OCI-LY7 (cell line): Measurements from ENCODE around the gene MARCKS. TPM values are rescaled to one million over a fixed set of nuclear protein-coding genes. Genes with fewer than 3 reads are reported as not detected.
A peak's percentile ranks its signal among the peaks of the same experiment; 100 is the strongest.

ENCODE experiments used
- Bru-seq: library from RNA; stranded (reverse); fragments of 400-500 nt; gene quantifications from one replicate; lab custom pipeline; 2021; lab: Mats Ljungman, UMichigan
- BruChase-seq, 2 experiments: library from RNA; stranded (reverse); fragments of 400-500 nt; gene quantifications; one replicate each; lab custom pipeline; 2021; lab: Mats Ljungman, UMichigan
- BruUV-seq: library from RNA; stranded (reverse); fragments of 400-500 nt; replicated peaks from 2 replicates; lab custom pipeline; 2021; lab: Mats Ljungman, UMichigan
- CTCF ChIA-PET: fragments of 300-600 bp; sonication (Branson Sonifier 250); formaldehyde crosslinking; loops from one replicate; lab custom pipeline; 2022; ENCODE audit warnings: antibody characterized with exemption; ENCODE audit not compliant: unreplicated experiment; lab: Charles Lee
- POLR2A ChIA-PET: fragments of 300-600 bp; sonication (Branson Sonifier 250); formaldehyde crosslinking; loops from one replicate; lab custom pipeline; 2022; ENCODE audit warnings: antibody characterized with exemption; lab: Charles Lee
- DNase-seq: peaks from one replicate; pipeline ENCODE4 v3.0.0-alpha.2; 2015; ENCODE audit warnings: low spot score
- H2AFZ ChIP-seq: fragments of 200-600 bp; sonication (generic), shearing (Covaris generic); 2 replicates; pipeline ENCODE4 v1.6.1; 2014; ENCODE audit warnings: mild to moderate bottlenecking, antibody characterized with exemption, low read length, moderate library complexity
- H3K27ac ChIP-seq: fragments of 200-600 bp; sonication (generic); 2 replicates; pipeline ENCODE4 v1.5.1; 2014; ENCODE audit warnings: mixed run types, low read depth, mild to moderate bottlenecking, moderate library complexity, low read length, inconsistent platforms; ENCODE audit not compliant: poor library complexity, severe bottlenecking
- H3K36me3 ChIP-seq: fragments of 200-600 bp; sonication (generic); 2 replicates; pipeline ENCODE4 v1.6.1; 2014; ENCODE audit warnings: mild to moderate bottlenecking, antibody characterized with exemption, low read length, moderate library complexity, mixed read lengths; ENCODE audit not compliant: insufficient read depth
- H3K4me1 ChIP-seq: fragments of 200-600 bp; sonication (generic); 2 replicates; pipeline ENCODE4 v1.5.1; 2014; ENCODE audit warnings: mild to moderate bottlenecking, low read length; ENCODE audit not compliant: insufficient read depth, poor library complexity, severe bottlenecking
- H3K4me2 ChIP-seq: fragments of 200-600 bp; sonication (generic); 2 replicates; pipeline ENCODE4 v1.6.1; 2014; ENCODE audit warnings: mild to moderate bottlenecking, low read length
- H3K4me3 ChIP-seq: fragments of 200-600 bp; sonication (generic); 2 replicates; pipeline ENCODE4 v1.5.1; 2014; ENCODE audit warnings: mild to moderate bottlenecking, low read depth, low read length; ENCODE audit not compliant: poor library complexity, severe bottlenecking
- H3K79me2 ChIP-seq: fragments of 200-600 bp; sonication (generic); 2 replicates; pipeline ENCODE4 v1.6.1; 2016; ENCODE audit warnings: low read depth, mild to moderate bottlenecking, low read length, moderate library complexity, mixed read lengths; ENCODE audit not compliant: insufficient read depth
- H3K9me2 ChIP-seq: fragments of 200-600 bp; sonication (generic); 2 replicates; pipeline ENCODE4 v1.6.1; 2016; ENCODE audit warnings: mild to moderate bottlenecking, low read length, mixed read lengths; ENCODE audit not compliant: insufficient read depth
- H3K9me3 ChIP-seq: fragments of 200-600 bp; sonication (generic); 2 replicates; pipeline ENCODE4 v1.6.1; 2014; ENCODE audit warnings: mild to moderate bottlenecking, mixed run types, low read length, mixed read lengths
- H4K20me1 ChIP-seq: fragments of 200-600 bp; sonication (generic); 2 replicates; pipeline ENCODE4 v1.6.1; 2014; ENCODE audit warnings: mild to moderate bottlenecking, antibody characterized with exemption, low read length, moderate library complexity, mixed read lengths; ENCODE audit not compliant: insufficient read depth
- CTCF ChIP-seq: fragments of 200-600 bp; sonication (generic); conservative IDR thresholded peaks from 2 replicates; pipeline ENCODE4 v1.5.1; 2014; ENCODE audit warnings: mild to moderate bottlenecking, antibody characterized with exemption, low read length, moderate library complexity, mixed read lengths
- EZH2phosphoT487 ChIP-seq: fragments of 200-600 bp; sonication (generic); IDR thresholded peaks from 2 replicates; pipeline ENCODE4 v1.6.1; 2018; ENCODE audit warnings: low read depth, borderline replicate concordance, mild to moderate bottlenecking, mixed run types, antibody characterized with exemption, low read length, moderate library complexity, mixed read lengths
- intact Hi-C: fragments of 100-400 bp; cut with micrococcal nuclease; formaldehyde crosslinking; loops from one replicate; pipeline ENCODE4 v1.10.0; 2022; ENCODE audit not compliant: unreplicated experiment
- long read RNA-seq: library from polyadenylated mRNA; stranded (forward); transcript quantifications from one replicate; pipeline ENCODE4 v2.0.0, GENCODE V29; 2022
- total RNA-seq, 2 experiments: library from RNA; depleted of rRNA in 1 of 2; stranded (reverse); fragments of >200 nt in 1 of 2; shearing (Covaris generic) in 1 of 2; gene quantifications; 2 replicates each; pipeline ENCODE4 v1.2.3, GENCODE V29; 2014 to 2022

The MARCKS gene
- total RNA-seq (2014; rRNA removed; shearing (Covaris generic)) (0.03 TPM in 1 of 2 replicates, not detected in the other), total RNA-seq (2022) (3.9 TPM in 2 replicates), Bru-seq, nascent RNA (percentile 44 among the genes with signal in this experiment), BruChase-seq, experiment 1, labeled RNA remaining after a 6-hour chase (percentile 53 among the genes with signal in this experiment), BruChase-seq, experiment 2, labeled RNA remaining after a 2-hour chase (percentile 59 among the genes with signal in this experiment)
- long read RNA-seq, full-length matches to known transcripts: 9 of 10 reads
- long read RNA-seq, partial matches to known transcripts: 0 of 10 reads
- long read RNA-seq, other reads (novel, unspliced or antisense): 1 of 10 reads

- DNase-seq: peak; percentile 32
- H3K4me2 ChIP-seq: peak within 1 kb of the TSS; percentile 83
- BruUV-seq: no TSS peak
- peaks cover 30% of the 10 kb centered on the region for H3K4me1 ChIP-seq
- no peaks in the 10 kb centered on the region for H3K9me3 ChIP-seq
- ChIA-PET CTCF (no interaction called here), POLR2A (interaction anchor here (0.6 kb wide), 1 partner anchor 13 kb away, joined by 3 read pairs; no protein-coding TSS in a partner anchor)
- peak within 1 kb of the TSS; percentile 65 for H3K4me3 ChIP-seq
- peaks cover 6% of the 10 kb centered on the region; the same call in 1 of the 2 replicates for H4K20me1 ChIP-seq
- intact Hi-C loops: loop anchor here (5.0 to 10.0 kb wide), 2 partner anchors 50 to 972 kb away; no protein-coding TSS in a partner anchor
- no peaks in the 10 kb centered on the region for H3K79me2 ChIP-seq
- no peaks in the 10 kb centered on the region for H3K36me3 ChIP-seq
- no peak within 1 kb of the TSS for H3K27ac ChIP-seq
- H2AFZ ChIP-seq: peak within 1 kb of the TSS; percentile 57; the same call in 1 of the 2 replicates
- TF ChIP-seq CTCF (no peak), EZH2phosphoT487 (no peak)
- H3K9me2 ChIP-seq: no peaks in the 10 kb centered on the region
Observed at GRCh38 chr6:113856625-113857555, at the start of gene MARCKS. Gene MARCKS (plus strand): TSS chr6:113857345. CDS start chr6:113857746, 401 bp downstream.

GRCh38 chr6:113809826-113810225, 47.3 kb upstream of the MARCKS start:
- no TSS peak for BruUV-seq

More at GRCh38 chr6:113809826-113810225, 47.3 kb upstream of the MARCKS start:
- H3K9me2 ChIP-seq: no peaks in the 10 kb centered on the region
- peaks cover 25% of the 10 kb centered on the region for H3K4me1 ChIP-seq
- intact Hi-C loops: loop anchor here (2.0 to 5.0 kb wide), 2 partner anchors 47 to 179 kb away; partner anchors contain the start of gene MARCKS
- H2AFZ ChIP-seq: no peak overlapping the region
- H3K36me3 ChIP-seq: no peaks in the 10 kb centered on the region
- H3K79me2 ChIP-seq: no peaks in the 10 kb centered on the region
- H3K9me3 ChIP-seq: no peaks in the 10 kb centered on the region
- no peak overlapping the region for H3K4me3 ChIP-seq
- ChIA-PET POLR2A (interaction anchor here (0.9 to 1.3 kb wide), 3 partner anchors 14 to 191 kb away, joined by 3 to 5 read pairs (median 3); no protein-coding TSS in a partner anchor), CTCF (interaction anchor here (0.5 kb wide), 1 partner anchor 347 kb away, joined by 3 read pairs; no protein-coding TSS in a partner anchor)
- TF ChIP-seq EZH2phosphoT487 (no peak), CTCF (no peak)
- DNase-seq: peak; percentile 75
- H3K4me2 ChIP-seq: peak overlapping the region; percentile 60
- no peak overlapping the region for H3K27ac ChIP-seq
- peaks cover 8% of the 10 kb centered on the region; the same call in 1 of the 2 replicates for H4K20me1 ChIP-seq
